ENCODE results near the gene CAMK2N1. TPM values are rescaled to one million over a fixed set of nuclear protein-coding genes. Genes with fewer than 3 reads are reported as not detected.

Gene CAMK2N1
- total RNA-seq, 1 experiment from 2014 or later, result 55.0 TPM

DNA sequence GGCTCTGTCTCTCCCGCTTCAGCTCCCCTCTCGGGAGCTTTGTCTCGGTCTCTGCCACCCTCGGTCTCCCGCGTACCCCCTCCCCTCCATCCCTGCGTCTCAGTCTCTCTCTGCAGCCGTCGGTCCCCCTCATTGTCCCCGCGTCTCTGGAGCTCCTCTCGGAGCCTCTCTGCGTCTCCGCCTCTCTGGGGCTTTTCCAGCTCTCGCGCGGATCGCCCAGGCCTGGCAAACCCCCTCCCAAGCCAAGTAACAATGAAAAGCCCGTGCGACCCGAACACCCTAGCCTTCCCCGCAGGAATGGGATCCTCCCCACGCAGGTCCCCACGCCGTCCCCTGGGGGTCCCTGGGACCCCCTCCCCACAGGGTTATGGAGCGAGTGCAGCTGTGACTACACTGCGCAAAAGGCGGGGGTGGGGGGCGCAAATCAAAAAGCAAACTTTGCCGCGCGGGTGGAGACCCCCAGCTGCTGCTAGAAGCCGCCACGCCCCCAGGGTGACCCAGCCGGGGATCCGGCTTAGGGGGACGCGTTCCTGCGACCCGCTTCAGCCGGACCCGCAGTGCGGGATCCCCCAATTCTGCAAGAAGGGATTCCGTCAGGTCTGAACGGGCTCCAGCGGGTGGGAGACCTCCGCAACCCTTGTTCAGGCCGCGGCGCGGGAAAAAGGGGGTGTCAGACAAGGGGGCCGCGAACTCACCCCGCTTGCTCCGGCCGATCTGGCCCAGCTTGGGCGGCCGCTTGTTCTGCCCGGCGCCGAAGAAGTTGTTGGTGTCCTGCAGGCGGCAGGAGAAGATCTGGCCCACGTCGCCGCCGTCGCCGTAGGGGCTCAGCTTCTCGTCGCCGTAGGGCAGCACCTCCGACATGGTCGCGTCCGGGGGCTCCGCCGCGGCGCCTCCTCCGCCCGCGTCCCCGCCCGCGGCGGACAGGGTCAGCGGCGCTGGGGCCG, 1.2 kb downstream of the CAMK2N1 start:
- no peaks in the 10 kb centered on the region for H3K9me3 ChIP-seq
- intact Hi-C loops (cut with micrococcal nuclease; ENCODE audit: unreplicated experiment), result no loop called here
- H3K36me3 ChIP-seq (ENCODE audit: control insufficient read depth, insufficient read depth, low read length), result 0 out of 2 replicates have a peak, but pooled peaks cover 1% of the 10 kb centered on the region
- peaks cover 27% of the 10 kb centered on the region for H3K4me1 ChIP-seq
- Mint-ChIP-seq H3K36me3 (ENCODE audit: insufficient read depth, unreplicated experiment) (peaks cover 17% of the 10 kb centered on the region), H3K4me3 (ENCODE audit: unreplicated experiment) (peak overlapping the region; percentile 89), H3K4me1 (ENCODE audit: low read depth, unreplicated experiment) (peaks cover 39% of the 10 kb centered on the region), H3K27me3 (ENCODE audit: insufficient read depth, unreplicated experiment) (no peaks in the 10 kb centered on the region), H3K27ac (ENCODE audit: unreplicated experiment) (peak overlapping the region; percentile 95), H3K9me3 (ENCODE audit: unreplicated experiment) (no peaks in the 10 kb centered on the region)
- H3K4me3 ChIP-seq (ENCODE audit: low read depth, low read length), result peak overlapping the region; percentile 68
- DNase-seq, result peak in 1 of 2 experiments; percentile 30
- ChIA-PET POLR2A (no interaction called here), CTCF (interaction anchor here (0.6 to 1.2 kb wide), 3 partner anchors 9 to 122 kb away, joined by 3 to 4 read pairs (median 3); no protein-coding TSS in a partner anchor)
- no peaks in the 10 kb centered on the region for H3K27me3 ChIP-seq (replicated peaks; ENCODE audit: control insufficient read depth, insufficient read depth, low read length)
- BruUV-seq (replicated peaks), result no TSS peak
- TF ChIP-seq, protein P1, sequence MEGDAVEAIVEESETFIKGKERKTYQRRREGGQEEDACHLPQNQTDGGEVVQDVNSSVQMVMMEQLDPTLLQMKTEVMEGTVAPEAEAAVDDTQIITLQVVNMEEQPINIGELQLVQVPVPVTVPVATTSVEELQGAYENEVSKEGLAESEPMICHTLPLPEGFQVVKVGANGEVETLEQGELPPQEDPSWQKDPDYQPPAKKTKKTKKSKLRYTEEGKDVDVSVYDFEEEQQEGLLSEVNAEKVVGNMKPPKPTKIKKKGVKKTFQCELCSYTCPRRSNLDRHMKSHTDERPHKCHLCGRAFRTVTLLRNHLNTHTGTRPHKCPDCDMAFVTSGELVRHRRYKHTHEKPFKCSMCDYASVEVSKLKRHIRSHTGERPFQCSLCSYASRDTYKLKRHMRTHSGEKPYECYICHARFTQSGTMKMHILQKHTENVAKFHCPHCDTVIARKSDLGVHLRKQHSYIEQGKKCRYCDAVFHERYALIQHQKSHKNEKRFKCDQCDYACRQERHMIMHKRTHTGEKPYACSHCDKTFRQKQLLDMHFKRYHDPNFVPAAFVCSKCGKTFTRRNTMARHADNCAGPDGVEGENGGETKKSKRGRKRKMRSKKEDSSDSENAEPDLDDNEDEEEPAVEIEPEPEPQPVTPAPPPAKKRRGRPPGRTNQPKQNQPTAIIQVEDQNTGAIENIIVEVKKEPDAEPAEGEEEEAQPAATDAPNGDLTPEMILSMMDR (IDR thresholded peaks at IDR 0.05; ENCODE audit: insufficient read depth in 1 of 2, low read depth in 1 of 2, low read length in 1 of 2, severe bottlenecking in 1 of 2, unreplicated experiment in 1 of 2), result no peak

- Mint-ChIP-seq H3K27me3 (ENCODE audit: insufficient read depth, unreplicated experiment) (no peaks in the 10 kb centered on the region), H3K9me3 (ENCODE audit: unreplicated experiment) (no peaks in the 10 kb centered on the region), H3K4me1 (ENCODE audit: low read depth, unreplicated experiment) (peaks cover 42% of the 10 kb centered on the region), H3K36me3 (ENCODE audit: insufficient read depth, unreplicated experiment) (peaks cover 17% of the 10 kb centered on the region), H3K27ac (ENCODE audit: unreplicated experiment) (peak overlapping the region; percentile 95), H3K4me3 (ENCODE audit: unreplicated experiment) (peak overlapping the region; percentile 89)
- H3K27me3 ChIP-seq (replicated peaks; ENCODE audit: control insufficient read depth, insufficient read depth, low read length), result no peaks in the 10 kb centered on the region
- no peaks in the 10 kb centered on the region for H3K9me3 ChIP-seq
- POLR2A ChIA-PET, result no interaction called here
- BruUV-seq (replicated peaks), result no TSS peak
- peak in 1 of 2 experiments; percentile 59 for DNase-seq
- intact Hi-C loops (cut with micrococcal nuclease; ENCODE audit: unreplicated experiment), result no loop called here
- peak overlapping the region; percentile 68 for H3K4me3 ChIP-seq (ENCODE audit: low read depth, low read length)
- TF ChIP-seq, protein P1 (IDR thresholded peaks at IDR 0.05; ENCODE audit: insufficient read depth in 1 of 2, low read depth in 1 of 2, low read length in 1 of 2, severe bottlenecking in 1 of 2, unreplicated experiment in 1 of 2), result no peak
- H3K36me3 ChIP-seq (ENCODE audit: control insufficient read depth, insufficient read depth, low read length), result 0 out of 2 replicates have a peak, but pooled peaks cover 1% of the 10 kb centered on the region
- CTCF ChIA-PET, result interaction anchor here (0.6 to 1.2 kb wide), 3 partner anchors 9 to 122 kb away, joined by 3 to 4 read pairs (median 3); no protein-coding TSS in a partner anchor
- peaks cover 35% of the 10 kb centered on the region for H3K4me1 ChIP-seq
Measured at GRCh38 chr1:20483833-20484518, 2.0 kb downstream of the CAMK2N1 start.
